DOHH2 (cell line): Measurements from ENCODE around the gene NQO2.
A peak's percentile ranks its signal among the peaks of the same experiment; 100 is the strongest.
"Not testable (repeated sequence)": the region's sequence is repeated elsewhere in the genome, so short reads cannot be mapped to it uniquely, and the experiment has no call there.

Experiments
- H3F3A ChIP-seq: fragments of 200-600 bp; sonication (generic), shearing (Covaris generic); 2 replicates; pipeline ENCODE4 v1.6.0; 2016; ENCODE audit warnings: antibody characterized with exemption, mild to moderate bottlenecking; ENCODE audit not compliant: control insufficient read depth, insufficient read depth
- H3K27ac ChIP-seq: fragments of 200-600 bp; sonication (generic); 2 replicates; pipeline ENCODE4 v1.5.1; 2014; ENCODE audit warnings: low read depth, mild to moderate bottlenecking, low read length, moderate library complexity
- H3K27me3 ChIP-seq: fragments of 200-600 bp; sonication (generic); 2 replicates; pipeline ENCODE4 v1.6.1; 2014; ENCODE audit warnings: mild to moderate bottlenecking, low read length, mixed read lengths; ENCODE audit not compliant: control insufficient read depth
- H3K36me3 ChIP-seq: fragments of 200-600 bp; sonication (generic); 2 replicates; pipeline ENCODE4 v1.6.1; 2014; ENCODE audit warnings: mild to moderate bottlenecking, low read length, moderate library complexity, mixed read lengths; ENCODE audit not compliant: control insufficient read depth
- H3K4me1 ChIP-seq: fragments of 200-600 bp; sonication (generic); 2 replicates; pipeline ENCODE4 v1.6.1; 2014; ENCODE audit warnings: mild to moderate bottlenecking, low read length, mixed read lengths; ENCODE audit not compliant: control insufficient read depth
- H3K4me2 ChIP-seq: fragments of 200-600 bp; sonication (generic); 2 replicates; pipeline ENCODE4 v1.6.0; 2014; ENCODE audit warnings: mild to moderate bottlenecking, low read length, moderate library complexity
- H3K4me3 ChIP-seq: fragments of 200-600 bp; sonication (generic); 2 replicates; pipeline ENCODE4 v1.5.1; 2014; ENCODE audit warnings: mild to moderate bottlenecking, low read length, mixed read lengths
- H3K79me2 ChIP-seq: fragments of 200-600 bp; sonication (generic); 2 replicates; pipeline ENCODE4 v1.6.1; 2014; ENCODE audit warnings: mild to moderate bottlenecking, low read length, mixed read lengths; ENCODE audit not compliant: control insufficient read depth
- H3K9me2 ChIP-seq: fragments of 200-600 bp; sonication (generic); replicated peaks from 2 replicates; pipeline ENCODE4 v1.6.1; 2014; ENCODE audit warnings: mild to moderate bottlenecking, low read length, mixed read lengths; ENCODE audit not compliant: control insufficient read depth
- H3K9me3 ChIP-seq: fragments of 200-600 bp; sonication (generic); 2 replicates; pipeline ENCODE4 v1.6.1; 2014; ENCODE audit warnings: antibody characterized with exemption, low read length, mixed read lengths; ENCODE audit not compliant: control insufficient read depth, insufficient read depth
- H4K20me1 ChIP-seq: fragments of 200-600 bp; sonication (generic); 2 replicates; pipeline ENCODE4 v1.6.0; 2014; ENCODE audit warnings: low read depth, mild to moderate bottlenecking, antibody characterized with exemption, low read length, moderate library complexity; ENCODE audit not compliant: control insufficient read depth, insufficient read depth
- CTCF ChIP-seq: fragments of 200-600 bp; sonication (generic); IDR thresholded peaks from one replicate; pipeline ENCODE4 v1.5.1; 2014; ENCODE audit warnings: antibody characterized with exemption, mild to moderate bottlenecking, low read depth, low read length; ENCODE audit not compliant: poor library complexity, severe bottlenecking
- EZH2phosphoT487 ChIP-seq: fragments of 200-600 bp; sonication (generic); IDR thresholded peaks from 2 replicates; pipeline ENCODE4 v1.6.1; 2017; ENCODE audit warnings: borderline replicate concordance, mild to moderate bottlenecking, antibody characterized with exemption, low read length, moderate library complexity, mixed read lengths

The NQO2 gene

GRCh38 chr6:2998998-2999617 lies 586 bp upstream of the NQO2 start:
- peaks cover 45% of the 10 kb centered on the region for H3K4me1 ChIP-seq
- peak overlapping the region; percentile 97 for H3K4me2 ChIP-seq
- H3K4me3 ChIP-seq, result peak overlapping the region; percentile 90
- H3K79me2 ChIP-seq, result peaks cover 5% of the 10 kb centered on the region
- H3K27me3 ChIP-seq, result no peaks in the 10 kb centered on the region
- H3K36me3 ChIP-seq, result no peaks in the 10 kb centered on the region
- H3K9me3 ChIP-seq, result no peaks in the 10 kb centered on the region
- H3K9me2 ChIP-seq, result no peaks in the 10 kb centered on the region
- no peak overlapping the region for H3K27ac ChIP-seq
- H3F3A ChIP-seq, result peaks cover 8% of the 10 kb centered on the region
- no peaks in the 10 kb centered on the region for H4K20me1 ChIP-seq
- TF ChIP-seq EZH2phosphoT487 (no peak), CTCF (peak; percentile 8)

- Histone ChIP-seq H3K4me1 (peaks cover 42% of the 10 kb centered on the region), H3K9me2 (no peaks in the 10 kb centered on the region), H3K27me3 (no peaks in the 10 kb centered on the region), H3K27ac (no peak overlapping the region), H3K4me3 (no peak overlapping the region), H3K4me2 (no peak overlapping the region), H3K9me3 (no peaks in the 10 kb centered on the region), H4K20me1 (no peaks in the 10 kb centered on the region), H3K36me3 (peaks cover 4% of the 10 kb centered on the region; the same call in 1 of the 2 replicates), H3F3A (0 out of 2 replicates have a peak, but pooled peaks cover 4% of the 10 kb centered on the region), H3K79me2 (peaks cover 5% of the 10 kb centered on the region)
- TF ChIP-seq CTCF, result no peak
- no peak for TF ChIP-seq EZH2phosphoT487
These were observed 1.6 kb downstream of the NQO2 start for GRCh38 chr6:3001146-3001772.

GRCh38 chr6:3001773-3002293 lies 2.1 kb downstream of the NQO2 start:
- Histone ChIP-seq H3K9me2 (no peaks in the 10 kb centered on the region), H4K20me1 (no peaks in the 10 kb centered on the region), H3K9me3 (no peaks in the 10 kb centered on the region), H3F3A (0 out of 2 replicates have a peak, but pooled peaks cover 4% of the 10 kb centered on the region), H3K79me2 (peaks cover 5% of the 10 kb centered on the region), H3K36me3 (peaks cover 6% of the 10 kb centered on the region), H3K4me2 (no peak overlapping the region; the same call in 1 of the 2 replicates), H3K4me1 (peaks cover 36% of the 10 kb centered on the region), H3K4me3 (no peak overlapping the region), H3K27me3 (no peaks in the 10 kb centered on the region), H3K27ac (no peak overlapping the region)
- TF ChIP-seq CTCF, result peak; percentile 58
- TF ChIP-seq EZH2phosphoT487, result no peak

- peaks cover 28% of the 10 kb centered on the region for H3K4me1 ChIP-seq
These were observed 3.5 kb downstream of the NQO2 start for GRCh38 chr6:3003226-3003625.

More at GRCh38 chr6:3003226-3003625, 3.5 kb downstream of the NQO2 start:
- H3K27ac ChIP-seq, H4K20me1 ChIP-seq, H3K79me2 ChIP-seq, H3K4me3 ChIP-seq, H3K4me2 ChIP-seq, H3K9me3 ChIP-seq, H3K9me2 ChIP-seq, H3F3A ChIP-seq, H3K27me3 ChIP-seq: not testable (repeated sequence)
- H3K36me3 ChIP-seq, result peaks cover 11% of the 10 kb centered on the region
